ENCODE data around the gene BRCA1. TPM values are rescaled to one million over a fixed set of nuclear protein-coding genes. Genes with fewer than 3 reads are reported as not detected.
"Not testable (repeated sequence)": the region's sequence is repeated elsewhere in the genome, so short reads cannot be mapped to it uniquely, and the experiment has no call there.

The BRCA1 gene
- 1 to 10 TPM; 4.9 to 8.0 (median 5.3) TPM for total RNA-seq

GRCh38 chr17:43125133-43125966 lies at the start of gene BRCA1:
BRCA1 (minus strand) TSS chr17:43125364; CDS start chr17:43124096, 1,268 bp downstream.
- H3K4me3 ChIP-seq = peak within 1 kb of the TSS; percentile 60
- WGBS = 3% methylated on average over 38 of the region's 38 CpGs
- no peaks in the 10 kb centered on the region for H3K27me3 ChIP-seq
- TF ChIP-seq CTCF (IDR thresholded peaks at IDR 0.05) (no peak), POLR2AphosphoS5 (IDR thresholded peaks at IDR 0.05) (peak; percentile 55 to 88 (median 84)), POLR2A (IDR thresholded peaks at IDR 0.05) (peak in 1 of 2 donors; percentile 66), EP300 (IDR thresholded peaks at IDR 0.05) (no peak)
- peak within 1 kb of the TSS; percentile 84 for H3K27ac ChIP-seq
- H3K36me3 ChIP-seq = no peaks in the 10 kb centered on the region
- peak; percentile 94 to 95 for DNase-seq (ENCODE audit: low spot score in 2 of 2)
- peaks cover 35% of the 10 kb centered on the region for H3K4me1 ChIP-seq
- H3K9me3 ChIP-seq = no peaks in the 10 kb centered on the region

- WGBS = 8% methylated on average over 12 of the region's 12 CpGs
- H3K9me3 ChIP-seq = no peaks in the 10 kb centered on the region
- H3K27me3 ChIP-seq = no peaks in the 10 kb centered on the region
- peak overlapping the region; percentile 99 for H3K27ac ChIP-seq
- TF ChIP-seq EP300 (IDR thresholded peaks at IDR 0.05) = no peak
- TF ChIP-seq POLR2AphosphoS5 (IDR thresholded peaks at IDR 0.05) = no peak
- no peak for TF ChIP-seq POLR2A (IDR thresholded peaks at IDR 0.05)
- TF ChIP-seq CTCF (IDR thresholded peaks at IDR 0.05) = peak in 1 of 2 donors; percentile 5
- H3K4me3 ChIP-seq = peak overlapping the region; percentile 75
- peaks cover 66% of the 10 kb centered on the region for H3K4me1 ChIP-seq
- DNase-seq (ENCODE audit: low spot score in 2 of 2) = no peak
- H3K36me3 ChIP-seq = peaks cover 5% of the 10 kb centered on the region
Measured at GRCh38 chr17:43171586-43172487, 46.7 kb upstream of the BRCA1 start.

GRCh38 chr17:43170766-43171585 lies 45.8 kb upstream of the BRCA1 start, which contains the start of gene NBR1:
NBR1 (plus strand) TSS chr17:43171214; CDS start chr17:43175800, 4,586 bp downstream.
- H3K4me3 ChIP-seq = peak within 1 kb of the TSS; percentile 75
- peak in 2 of 3 donors; percentile 49 to 57 for TF ChIP-seq POLR2AphosphoS5 (IDR thresholded peaks at IDR 0.05)
- TF ChIP-seq POLR2A (IDR thresholded peaks at IDR 0.05) = peak in 1 of 2 donors; percentile 89
- TF ChIP-seq EP300 (IDR thresholded peaks at IDR 0.05) = no peak
- no peaks in the 10 kb centered on the region for H3K27me3 ChIP-seq
- no peaks in the 10 kb centered on the region for H3K9me3 ChIP-seq
- H3K36me3 ChIP-seq = no peaks in the 10 kb centered on the region
- peak; percentile 98 for DNase-seq (ENCODE audit: low spot score in 2 of 2)
- WGBS = 1% methylated on average over 28 of the region's 41 CpGs
- peaks cover 58% of the 10 kb centered on the region for H3K4me1 ChIP-seq
- peak within 1 kb of the TSS; percentile 99 for H3K27ac ChIP-seq

- peak; percentile 95 to 96 for DNase-seq (ENCODE audit: low spot score in 2 of 2)
- Histone ChIP-seq H3K9me3 (no peaks in the 10 kb centered on the region), H3K4me1 (peaks cover 50% of the 10 kb centered on the region), H3K36me3 (no peaks in the 10 kb centered on the region), H3K27ac (peak overlapping the region; percentile 99), H3K27me3 (no peaks in the 10 kb centered on the region), H3K4me3 (peak overlapping the region; percentile 75)
- TF ChIP-seq POLR2A (IDR thresholded peaks at IDR 0.05) (peak in 1 of 2 donors; percentile 59), POLR2AphosphoS5 (IDR thresholded peaks at IDR 0.05) (peak in 1 of 3 donors; percentile 38), EP300 (IDR thresholded peaks at IDR 0.05) (no peak)
- WGBS = under 1% methylated on average over 25 of the region's 27 CpGs
Measured at GRCh38 chr17:43170140-43170765, 45.1 kb upstream of the BRCA1 start.

GRCh38 chr17:43169561-43170139 lies 44.5 kb upstream of the BRCA1 start:
- Histone ChIP-seq H3K36me3 (no peaks in the 10 kb centered on the region), H3K9me3 (no peaks in the 10 kb centered on the region), H3K27ac (peak overlapping the region; percentile 99), H3K27me3 (no peaks in the 10 kb centered on the region), H3K4me3 (peak overlapping the region; percentile 75), H3K4me1 (peaks cover 44% of the 10 kb centered on the region)
- peak in 1 of 2 donors; percentile 71 for DNase-seq (ENCODE audit: low spot score in 2 of 2)
- TF ChIP-seq POLR2A (IDR thresholded peaks at IDR 0.05) (no peak), EP300 (IDR thresholded peaks at IDR 0.05) (no peak)
- WGBS = 1% methylated on average over 28 of the region's 29 CpGs

GRCh38 chr17:43165971-43166370 lies 40.8 kb upstream of the BRCA1 start:
- H3K27ac ChIP-seq; DNase-seq (ENCODE audit: low spot score in 2 of 2); H3K4me3 ChIP-seq; H3K36me3 ChIP-seq; H3K27me3 ChIP-seq; H3K9me3 ChIP-seq: not testable (repeated sequence)
- peaks cover 14% of the 10 kb centered on the region for H3K4me1 ChIP-seq

- H3K36me3 ChIP-seq; DNase-seq (ENCODE audit: low spot score in 2 of 2); H3K4me1 ChIP-seq; H3K27ac ChIP-seq; H3K9me3 ChIP-seq; H3K4me3 ChIP-seq; H3K27me3 ChIP-seq: not testable (repeated sequence)
- 93% methylated on average over 8 of the region's 8 CpGs for WGBS
Measured at GRCh38 chr17:43159957-43160356, 34.8 kb upstream of the BRCA1 start.

- 89% methylated on average over 4 of the region's 25 CpGs for WGBS
- H3K4me1 ChIP-seq; H3K27me3 ChIP-seq; DNase-seq (ENCODE audit: low spot score in 2 of 2); H3K27ac ChIP-seq; H3K9me3 ChIP-seq; H3K4me3 ChIP-seq; H3K36me3 ChIP-seq: not testable (repeated sequence)
Measured at GRCh38 chr17:43159232-43159631, 34.1 kb upstream of the BRCA1 start.

All from suprapubic skin (tissue), 4 donors.